NB4 (cell line): Measurements from ENCODE around the gene CCDC107.

Experiments used
- DNase-seq: peaks from one replicate; pipeline ENCODE4 v3.0.0; 2010; ENCODE audit warnings: low read depth
- H3K4me3 ChIP-seq: one replicate; pipeline ENCODE4 v1.5.1; 2011; ENCODE audit warnings: mild to moderate bottlenecking, low read depth, low read length, moderate library complexity
- MYC ChIP-seq: IDR thresholded peaks from 2 replicates; pipeline ENCODE4 v1.6.1; 2011; ENCODE audit warnings: low read depth, low read length
- POLR2A ChIP-seq: IDR thresholded peaks from 2 replicates; pipeline ENCODE4 v1.6.1; 2011; ENCODE audit warnings: mild to moderate bottlenecking; ENCODE audit not compliant: insufficient read length; ENCODE audit errors: extremely low read depth
- TF ChIP-seq, protein P1 (sequence below): IDR thresholded peaks from one replicate; pipeline ENCODE4 v1.5.1; 2012; ENCODE audit warnings: low read depth, low read length
- TF ChIP-seq, protein P2 (sequence below): IDR thresholded peaks from 2 replicates; pipeline ENCODE4 v1.6.1; 2011; ENCODE audit warnings: low read depth, low read length

The CCDC107 gene

DNA sequence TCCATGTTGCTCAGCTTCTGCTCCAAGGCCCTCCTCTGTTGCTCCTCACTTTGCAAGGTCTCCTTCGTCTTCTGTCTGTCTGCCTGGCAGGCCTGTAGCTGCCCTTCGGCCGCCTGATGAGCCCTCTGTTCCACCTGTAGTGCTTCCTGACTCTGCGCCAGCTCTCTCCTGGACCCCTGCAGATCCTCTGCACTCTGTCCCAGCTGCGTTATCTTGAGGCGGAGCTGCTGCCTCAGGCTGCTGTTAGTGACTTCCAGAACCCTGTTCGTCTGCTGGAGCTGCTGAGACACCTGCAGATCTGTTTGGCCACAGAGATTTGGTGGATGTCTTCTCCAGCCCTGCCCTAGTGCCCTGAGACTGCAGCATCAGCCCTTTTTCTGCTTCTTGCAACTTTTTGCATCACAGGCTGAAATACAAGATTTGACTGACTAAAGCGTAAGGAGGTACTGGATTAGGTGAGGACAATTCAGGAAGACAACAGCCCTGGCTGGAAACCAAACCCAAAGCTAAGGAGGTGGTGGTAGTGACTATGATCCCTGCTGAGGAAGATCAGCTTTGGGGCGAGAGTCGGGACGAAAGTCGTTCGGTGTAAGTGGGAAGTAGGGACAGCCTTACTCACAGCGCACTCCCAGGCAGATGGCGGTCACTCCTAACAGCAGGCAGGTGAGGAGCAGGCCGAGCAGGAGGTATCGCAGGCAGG lies 42.0 kb upstream of the CCDC107 start:
- TF ChIP-seq, protein P1, sequence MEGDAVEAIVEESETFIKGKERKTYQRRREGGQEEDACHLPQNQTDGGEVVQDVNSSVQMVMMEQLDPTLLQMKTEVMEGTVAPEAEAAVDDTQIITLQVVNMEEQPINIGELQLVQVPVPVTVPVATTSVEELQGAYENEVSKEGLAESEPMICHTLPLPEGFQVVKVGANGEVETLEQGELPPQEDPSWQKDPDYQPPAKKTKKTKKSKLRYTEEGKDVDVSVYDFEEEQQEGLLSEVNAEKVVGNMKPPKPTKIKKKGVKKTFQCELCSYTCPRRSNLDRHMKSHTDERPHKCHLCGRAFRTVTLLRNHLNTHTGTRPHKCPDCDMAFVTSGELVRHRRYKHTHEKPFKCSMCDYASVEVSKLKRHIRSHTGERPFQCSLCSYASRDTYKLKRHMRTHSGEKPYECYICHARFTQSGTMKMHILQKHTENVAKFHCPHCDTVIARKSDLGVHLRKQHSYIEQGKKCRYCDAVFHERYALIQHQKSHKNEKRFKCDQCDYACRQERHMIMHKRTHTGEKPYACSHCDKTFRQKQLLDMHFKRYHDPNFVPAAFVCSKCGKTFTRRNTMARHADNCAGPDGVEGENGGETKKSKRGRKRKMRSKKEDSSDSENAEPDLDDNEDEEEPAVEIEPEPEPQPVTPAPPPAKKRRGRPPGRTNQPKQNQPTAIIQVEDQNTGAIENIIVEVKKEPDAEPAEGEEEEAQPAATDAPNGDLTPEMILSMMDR, result no peak
- TF ChIP-seq MYC, result no peak
- no peak for TF ChIP-seq POLR2A
- TF ChIP-seq, protein P2, sequence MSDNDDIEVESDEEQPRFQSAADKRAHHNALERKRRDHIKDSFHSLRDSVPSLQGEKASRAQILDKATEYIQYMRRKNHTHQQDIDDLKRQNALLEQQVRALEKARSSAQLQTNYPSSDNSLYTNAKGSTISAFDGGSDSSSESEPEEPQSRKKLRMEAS, result no peak
- DNase-seq, result no peak
- no peak overlapping the region for H3K4me3 ChIP-seq

DNA sequence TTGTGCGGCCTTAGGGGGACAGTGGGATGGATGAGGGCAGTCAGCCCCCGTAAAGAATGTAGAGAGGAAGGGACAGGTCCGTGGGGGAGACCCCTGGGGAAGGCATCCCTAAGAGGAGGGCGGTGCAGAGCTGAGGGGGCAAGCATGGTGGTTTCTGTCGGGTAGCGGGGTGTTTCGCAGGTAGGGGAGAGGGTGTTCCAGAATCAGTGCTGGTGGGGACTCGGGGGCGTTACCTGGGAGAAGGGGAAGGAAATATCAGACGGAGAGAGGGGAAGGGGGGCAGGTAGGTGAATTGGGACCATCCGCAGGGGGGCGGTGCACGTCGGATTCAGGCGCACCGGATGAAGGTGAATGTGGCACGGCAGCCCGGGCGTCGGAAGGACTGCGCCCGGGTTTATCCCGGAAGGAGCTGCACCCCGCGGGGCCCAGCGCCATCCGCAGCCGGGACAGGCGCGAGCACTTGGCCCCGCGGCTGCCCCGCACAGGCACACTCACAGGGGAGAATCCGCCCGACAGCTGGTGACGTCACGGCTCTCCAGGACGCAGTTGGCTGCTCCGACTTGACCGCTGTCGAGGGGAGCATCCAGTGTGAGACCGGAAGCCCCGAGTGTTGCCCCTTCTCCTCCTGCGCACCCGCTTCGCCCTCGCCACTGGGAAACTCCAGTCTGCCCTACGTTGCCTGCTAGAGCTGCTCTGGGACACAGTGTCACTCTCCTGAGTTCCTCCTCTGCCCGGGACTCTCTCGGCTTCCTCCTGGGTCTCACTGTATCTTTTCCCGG lies 41.2 kb upstream of the CCDC107 start:
- H3K4me3 ChIP-seq, result no peak overlapping the region
- no peak for TF ChIP-seq MYC
- TF ChIP-seq, protein P1, result no peak
- no peak for TF ChIP-seq POLR2A
- TF ChIP-seq, protein P2, result no peak
- no peak for DNase-seq

DNA sequence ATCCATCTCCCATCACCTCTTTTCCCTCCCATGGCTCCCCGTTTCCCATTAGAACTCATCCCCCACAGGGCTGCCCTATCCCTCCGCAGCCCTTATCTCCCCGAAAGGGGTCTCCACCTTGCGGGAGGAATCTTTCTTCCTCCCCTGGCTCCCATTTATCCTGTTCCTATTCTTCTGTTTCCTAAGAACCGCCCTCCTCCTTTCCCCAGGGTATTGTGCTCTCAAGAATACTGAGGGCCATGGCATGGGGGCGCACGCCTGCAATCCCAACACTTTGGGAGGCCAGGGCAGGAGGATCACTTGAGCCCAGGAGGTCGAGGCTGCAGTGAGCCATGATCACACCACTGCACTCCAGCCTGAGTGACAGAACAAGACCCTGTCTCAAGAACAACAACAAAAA lies 40.5 kb upstream of the CCDC107 start:
- TF ChIP-seq, protein P1, result no peak
- TF ChIP-seq MYC (no peak), POLR2A (no peak)
- TF ChIP-seq, protein P2, result no peak
- DNase-seq, result no peak

GRCh38 chr9:35618325-35618727 lies 39.8 kb upstream of the CCDC107 start, which contains the start of gene CD72:
CD72 (minus strand) TSS chr9:35618413; CDS start chr9:35618303, 110 bp downstream.
- peak; percentile 51 for DNase-seq
- no peak within 1 kb of the TSS for H3K4me3 ChIP-seq
- TF ChIP-seq, protein P1, result no peak
- TF ChIP-seq, protein P2, result no peak
- TF ChIP-seq MYC (no peak), POLR2A (no peak)

More for the DNA sequence above, 40.5 kb upstream of the CCDC107 start:
- H3K4me3 ChIP-seq, result no peak overlapping the region

DNA sequence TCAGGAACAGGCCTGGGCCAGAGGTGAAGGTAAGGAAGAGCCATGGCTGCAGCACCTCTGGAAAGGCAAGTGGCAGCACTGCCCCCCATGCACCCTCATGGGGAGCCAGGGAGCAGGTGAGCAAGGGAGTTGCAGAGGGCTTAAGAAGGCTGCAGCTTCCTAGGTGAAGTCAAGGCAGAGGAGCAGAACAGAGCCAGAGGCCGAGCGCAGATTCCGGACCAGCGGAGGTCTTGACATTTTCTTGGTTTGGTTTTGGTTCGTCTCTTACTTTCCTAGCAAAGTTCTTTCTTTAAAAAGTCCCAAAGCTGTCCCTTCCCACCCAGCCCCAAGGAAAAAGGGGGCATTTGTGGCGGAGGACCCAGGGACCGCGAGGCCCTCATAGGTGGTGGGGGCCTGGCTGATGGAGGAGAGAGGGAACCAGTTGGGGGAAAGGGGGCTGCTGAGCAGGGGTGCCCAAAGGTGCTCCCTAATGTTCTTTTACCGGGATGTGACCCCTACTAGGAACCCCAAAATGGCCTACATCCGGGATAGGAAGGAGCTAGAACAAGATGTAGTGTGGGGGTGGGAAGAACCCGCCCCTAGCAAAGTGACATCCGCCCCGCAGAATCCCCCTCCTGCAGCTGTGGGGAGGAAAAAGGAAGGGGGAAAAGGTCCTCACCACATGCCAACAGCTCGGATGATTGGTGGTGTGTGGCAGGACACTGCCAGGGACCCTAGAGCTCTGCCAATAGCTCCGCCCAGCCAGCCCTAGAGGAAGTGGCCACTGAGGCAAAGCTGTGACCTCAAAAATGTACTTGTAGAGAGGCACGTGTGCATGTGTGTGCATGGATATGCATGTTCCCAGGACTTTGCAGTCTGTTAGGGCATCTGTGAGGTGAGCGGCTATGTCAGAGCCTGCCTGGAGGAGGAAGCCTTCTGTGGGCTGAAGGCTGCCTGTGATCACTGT lies 39.0 kb upstream of the CCDC107 start:
- H3K4me3 ChIP-seq, result peak overlapping the region; percentile 29
- peak; percentile 96 for DNase-seq
- TF ChIP-seq POLR2A (no peak), MYC (peak; percentile 80)
- TF ChIP-seq, protein P1, result no peak
- TF ChIP-seq, protein P2, result peak; percentile 94
